SU-DHL-6 (cell line): ENCODE data around the gene SCN8A.

Experiments used
- CTCF ChIP-seq: fragments of 200-600 bp; sonication (generic); IDR thresholded peaks from one replicate; pipeline ENCODE4 v1.5.1; 2017; ENCODE audit warnings: antibody characterized with exemption, mild to moderate bottlenecking, low read length, moderate library complexity; ENCODE audit not compliant: insufficient read depth, poor library complexity, severe bottlenecking
- EZH2phosphoT487 ChIP-seq: fragments of 200-600 bp; sonication (generic), shearing (Covaris generic); conservative IDR thresholded peaks from 2 replicates; pipeline ENCODE4 v1.6.1; 2018; ENCODE audit warnings: mild to moderate bottlenecking, antibody characterized with exemption, low read length, moderate library complexity, mixed read lengths

GRCh38 chr12:51632623-51633022 lies 41.6 kb downstream of the SCN8A start:
- no peak for TF ChIP-seq CTCF
- no peak for TF ChIP-seq EZH2phosphoT487
